PC-3 (cell line): ENCODE results near the gene GRIPAP1.
"Not testable (repeated sequence)": the region's sequence is repeated elsewhere in the genome, so short reads cannot be mapped to it uniquely, and the experiment has no call there.

Experiments
- EZH2 ChIP-seq: fragments of 300-600 bp; sonication (generic); IDR thresholded peaks from one replicate; pipeline ENCODE4 v1.6.1; 2017; ENCODE audit warnings: antibody characterized with exemption, mild to moderate bottlenecking, low read length; ENCODE audit not compliant: unreplicated experiment
- TF ChIP-seq, protein P1 (sequence below): fragments of 300-600 bp; sonication (generic); conservative IDR thresholded peaks from 2 replicates; pipeline ENCODE4 v1.5.1; 2017; ENCODE audit warnings: antibody characterized with exemption, low read depth, mild to moderate bottlenecking, low read length

DNA sequence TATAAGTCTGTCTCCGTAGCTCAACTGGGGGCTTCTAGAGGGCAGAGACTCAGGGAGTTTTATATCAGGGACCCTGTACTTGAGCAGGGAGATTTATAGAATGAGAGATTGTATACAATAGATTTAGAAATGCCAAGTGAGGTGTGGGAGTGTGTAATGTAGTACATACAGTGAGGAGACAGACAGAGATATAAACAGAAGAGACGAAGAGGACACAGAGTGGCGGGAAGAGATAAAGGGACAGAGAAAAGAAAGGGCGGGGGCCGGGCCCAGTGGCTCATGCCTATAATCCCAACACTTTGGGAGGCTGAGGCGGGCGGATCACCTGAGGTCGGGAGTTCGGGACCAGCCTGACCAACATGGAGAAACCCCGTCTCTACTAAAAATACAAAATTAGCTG lies 21.7 kb downstream of the GRIPAP1 start:
- TF ChIP-seq, protein P1, sequence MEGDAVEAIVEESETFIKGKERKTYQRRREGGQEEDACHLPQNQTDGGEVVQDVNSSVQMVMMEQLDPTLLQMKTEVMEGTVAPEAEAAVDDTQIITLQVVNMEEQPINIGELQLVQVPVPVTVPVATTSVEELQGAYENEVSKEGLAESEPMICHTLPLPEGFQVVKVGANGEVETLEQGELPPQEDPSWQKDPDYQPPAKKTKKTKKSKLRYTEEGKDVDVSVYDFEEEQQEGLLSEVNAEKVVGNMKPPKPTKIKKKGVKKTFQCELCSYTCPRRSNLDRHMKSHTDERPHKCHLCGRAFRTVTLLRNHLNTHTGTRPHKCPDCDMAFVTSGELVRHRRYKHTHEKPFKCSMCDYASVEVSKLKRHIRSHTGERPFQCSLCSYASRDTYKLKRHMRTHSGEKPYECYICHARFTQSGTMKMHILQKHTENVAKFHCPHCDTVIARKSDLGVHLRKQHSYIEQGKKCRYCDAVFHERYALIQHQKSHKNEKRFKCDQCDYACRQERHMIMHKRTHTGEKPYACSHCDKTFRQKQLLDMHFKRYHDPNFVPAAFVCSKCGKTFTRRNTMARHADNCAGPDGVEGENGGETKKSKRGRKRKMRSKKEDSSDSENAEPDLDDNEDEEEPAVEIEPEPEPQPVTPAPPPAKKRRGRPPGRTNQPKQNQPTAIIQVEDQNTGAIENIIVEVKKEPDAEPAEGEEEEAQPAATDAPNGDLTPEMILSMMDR = not testable (repeated sequence)
- not testable (repeated sequence) for TF ChIP-seq EZH2
